ENCODE data around the gene EHD1. TPM values are rescaled to one million over a fixed set of nuclear protein-coding genes. Genes with fewer than 3 reads are reported as not detected.

EHD1 gene
- polyA plus RNA-seq, 3 donors = 30.3 to 212 (median 48.4) TPM

DNA sequence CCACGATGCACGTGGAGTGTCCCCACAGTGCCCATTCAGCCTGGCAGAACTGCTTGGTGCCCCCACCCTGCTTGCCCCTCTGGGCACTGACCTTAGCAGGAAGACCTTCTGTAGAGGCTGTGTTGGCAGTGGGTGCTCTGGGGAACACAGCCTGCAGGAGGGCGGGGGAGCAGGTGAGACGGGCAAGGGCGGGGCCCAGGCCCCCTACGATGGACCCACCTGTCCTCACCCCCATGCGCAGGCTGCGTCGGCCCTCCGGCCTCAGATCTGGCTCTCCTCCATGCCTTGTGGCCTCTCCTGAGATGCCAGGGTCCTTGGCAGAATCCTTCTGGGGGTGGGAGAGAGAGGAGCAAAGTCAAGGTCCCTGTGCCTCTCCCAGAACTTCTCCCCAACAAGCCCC, 44.9 kb downstream of the EHD1 start:
- H3K4me3 Mint-ChIP-seq = no peak overlapping the region
- peaks cover 2 to 3% (median 3%) of the 10 kb centered on the region in 3 donors for H3K27me3 Mint-ChIP-seq (ENCODE audit: low read depth in 3 of 3)
- TF ChIP-seq, protein P1, sequence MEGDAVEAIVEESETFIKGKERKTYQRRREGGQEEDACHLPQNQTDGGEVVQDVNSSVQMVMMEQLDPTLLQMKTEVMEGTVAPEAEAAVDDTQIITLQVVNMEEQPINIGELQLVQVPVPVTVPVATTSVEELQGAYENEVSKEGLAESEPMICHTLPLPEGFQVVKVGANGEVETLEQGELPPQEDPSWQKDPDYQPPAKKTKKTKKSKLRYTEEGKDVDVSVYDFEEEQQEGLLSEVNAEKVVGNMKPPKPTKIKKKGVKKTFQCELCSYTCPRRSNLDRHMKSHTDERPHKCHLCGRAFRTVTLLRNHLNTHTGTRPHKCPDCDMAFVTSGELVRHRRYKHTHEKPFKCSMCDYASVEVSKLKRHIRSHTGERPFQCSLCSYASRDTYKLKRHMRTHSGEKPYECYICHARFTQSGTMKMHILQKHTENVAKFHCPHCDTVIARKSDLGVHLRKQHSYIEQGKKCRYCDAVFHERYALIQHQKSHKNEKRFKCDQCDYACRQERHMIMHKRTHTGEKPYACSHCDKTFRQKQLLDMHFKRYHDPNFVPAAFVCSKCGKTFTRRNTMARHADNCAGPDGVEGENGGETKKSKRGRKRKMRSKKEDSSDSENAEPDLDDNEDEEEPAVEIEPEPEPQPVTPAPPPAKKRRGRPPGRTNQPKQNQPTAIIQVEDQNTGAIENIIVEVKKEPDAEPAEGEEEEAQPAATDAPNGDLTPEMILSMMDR (IDR thresholded peaks at IDR 0.05) = no peak
- Histone ChIP-seq H3K4me1 (ENCODE audit: control insufficient read depth in 1 of 2, insufficient read depth in 2 of 2, low read length in 2 of 2) (no peaks in the 10 kb centered on the region), H3K9me3 (replicated peaks in 1 of 2; ENCODE audit: control insufficient read depth in 1 of 2, insufficient read depth in 1 of 2, low read length in 2 of 2) (no peaks in the 10 kb centered on the region), H2AFZ (ENCODE audit: insufficient read depth, low read depth, low read length, poor library complexity, severe bottlenecking) (no peak overlapping the region), H3K4me3 (replicated peaks in 1 of 3; ENCODE audit: low read depth in 2 of 3, low read length in 3 of 3) (no peak overlapping the region), H4K20me1 (ENCODE audit: insufficient read depth, low read length) (no peaks in the 10 kb centered on the region), H3K27ac (ENCODE audit: low read depth in 1 of 2, low read length in 2 of 2) (no peak overlapping the region), H3K9ac (ENCODE audit: insufficient read depth, low read length, poor library complexity, severe bottlenecking) (no peak overlapping the region), H3K4me2 (replicated peaks; ENCODE audit: extremely low read depth, low read length, poor library complexity, severe bottlenecking) (no peak overlapping the region), H3K36me3 (replicated peaks in 1 of 2; ENCODE audit: control insufficient read depth in 1 of 2, insufficient read depth in 2 of 2, low read length in 2 of 2) (no peaks in the 10 kb centered on the region), H3K27me3 (ENCODE audit: control insufficient read depth in 2 of 2, insufficient read depth in 2 of 2, low read length in 2 of 2) (no peaks in the 10 kb centered on the region), H3K79me2 (ENCODE audit: insufficient read depth, low read length) (no peaks in the 10 kb centered on the region)
- intact Hi-C loops (cut with micrococcal nuclease) = no loop called here
- WGBS (ENCODE audit: insufficient coverage) = 87% methylated on average over 2 of the region's 10 CpGs
- H3K27ac Mint-ChIP-seq = no peak overlapping the region
- no peaks in the 10 kb centered on the region for H3K9me3 Mint-ChIP-seq
- peaks cover 3% of the 10 kb centered on the region for H3K4me1 Mint-ChIP-seq
- DNase-seq = no peak
- H3K36me3 Mint-ChIP-seq = no peaks in the 10 kb centered on the region

GRCh38 chr11:64833198-64833502, 45.3 kb downstream of the EHD1 start:
- Histone ChIP-seq H3K9me3 (replicated peaks in 1 of 2; ENCODE audit: control insufficient read depth in 1 of 2, insufficient read depth in 1 of 2, low read length in 2 of 2) (no peaks in the 10 kb centered on the region), H3K4me1 (ENCODE audit: control insufficient read depth in 1 of 2, insufficient read depth in 2 of 2, low read length in 2 of 2) (no peaks in the 10 kb centered on the region), H3K27ac (ENCODE audit: low read depth in 1 of 2, low read length in 2 of 2) (no peak overlapping the region), H3K9ac (ENCODE audit: insufficient read depth, low read length, poor library complexity, severe bottlenecking) (no peak overlapping the region), H3K4me3 (replicated peaks in 1 of 3; ENCODE audit: low read depth in 2 of 3, low read length in 3 of 3) (no peak overlapping the region), H3K79me2 (ENCODE audit: insufficient read depth, low read length) (no peaks in the 10 kb centered on the region), H3K27me3 (ENCODE audit: control insufficient read depth in 2 of 2, insufficient read depth in 2 of 2, low read length in 2 of 2) (no peaks in the 10 kb centered on the region), H3K4me2 (replicated peaks; ENCODE audit: extremely low read depth, low read length, poor library complexity, severe bottlenecking) (no peak overlapping the region), H4K20me1 (ENCODE audit: insufficient read depth, low read length) (no peaks in the 10 kb centered on the region), H3K36me3 (replicated peaks in 1 of 2; ENCODE audit: control insufficient read depth in 1 of 2, insufficient read depth in 2 of 2, low read length in 2 of 2) (no peaks in the 10 kb centered on the region), H2AFZ (ENCODE audit: insufficient read depth, low read depth, low read length, poor library complexity, severe bottlenecking) (no peak overlapping the region)
- WGBS (ENCODE audit: insufficient coverage) = 95% methylated on average over 10 of the region's 12 CpGs
- intact Hi-C loops (cut with micrococcal nuclease) = no loop called here
- TF ChIP-seq, protein P1 (IDR thresholded peaks at IDR 0.05) = no peak
- H3K27me3 Mint-ChIP-seq (ENCODE audit: low read depth in 3 of 3) = peaks cover 2 to 3% (median 3%) of the 10 kb centered on the region in 3 donors
- no peak overlapping the region for H3K4me3 Mint-ChIP-seq
- H3K4me1 Mint-ChIP-seq = peaks cover 3% of the 10 kb centered on the region
- H3K9me3 Mint-ChIP-seq = no peaks in the 10 kb centered on the region
- no peak overlapping the region for H3K27ac Mint-ChIP-seq
- no peak for DNase-seq
- no peaks in the 10 kb centered on the region for H3K36me3 Mint-ChIP-seq

Measured in CD14-positive monocyte (primary cell).